NCI-H460 (cell line): ENCODE data around the gene CLHC1. TPM values are rescaled to one million over a fixed set of nuclear protein-coding genes. Genes with fewer than 3 reads are reported as not detected.
"Not testable (repeated sequence)": the region's sequence is repeated elsewhere in the genome, so short reads cannot be mapped to it uniquely, and the experiment has no call there.

Source experiments
- DNase-seq: peaks from one replicate; pipeline ENCODE4 v3.0.0-alpha.2; 2016; ENCODE audit warnings: low read depth; ENCODE audit errors: extremely low read depth
- polyA plus RNA-seq: library from polyadenylated mRNA; depleted of rRNA; stranded (reverse); fragments of >200 nt; gene quantifications from 2 replicates; pipeline ENCODE4 v1.2.3, GENCODE V29; 2014; cell fraction: nucleus; rRNA removed
- total RNA-seq: library from RNA; depleted of rRNA; stranded (reverse); fragments of >200 nt; shearing (Covaris generic); gene quantifications from 2 replicates; pipeline ENCODE4 v1.2.3, GENCODE V29; 2014; rRNA removed

Gene CLHC1
- total RNA-seq = 9.7 and 10.8 TPM in 2 replicates
- polyA plus RNA-seq = 12.3 and 51.4 TPM in 2 replicates

- peak; percentile 90 for DNase-seq
Measured at GRCh38 chr2:55232084-55232862, at the start of gene CLHC1, which contains the start of gene RPS27A. Gene CLHC1, minus strand, starts transcription at chr2:55232293. Its CDS starts 9,882 bp downstream, at chr2:55222411. Gene RPS27A, plus strand, starts transcription at chr2:55232688. Its CDS starts 137 bp downstream, at chr2:55232825.

GRCh38 chr2:55280851-55281546 lies 48.9 kb upstream of the CLHC1 start:
- not testable (repeated sequence) for DNase-seq

GRCh38 chr2:55279859-55280424 lies 47.8 kb upstream of the CLHC1 start:
- DNase-seq = not testable (repeated sequence)

- DNase-seq = not testable (repeated sequence)
Measured at GRCh38 chr2:55279214-55279835, 47.2 kb upstream of the CLHC1 start.

- DNase-seq = no peak
Measured at GRCh38 chr2:55277310-55277709, 45.2 kb upstream of the CLHC1 start.

GRCh38 chr2:55274346-55274745 lies 42.3 kb upstream of the CLHC1 start:
- DNase-seq = not testable (repeated sequence)

- no peak for DNase-seq
Measured at GRCh38 chr2:55269645-55269990, 37.5 kb upstream of the CLHC1 start.

- peak; percentile 94 for DNase-seq
Measured at GRCh38 chr2:55268907-55269644, 37.0 kb upstream of the CLHC1 start, which contains the start of gene MTIF2. Gene MTIF2, minus strand, starts transcription at chr2:55269231. Its CDS starts 5,373 bp downstream, at chr2:55263858.

- DNase-seq = no peak
Measured at GRCh38 chr2:55268288-55268906, 36.3 kb upstream of the CLHC1 start.

- DNase-seq = not testable (repeated sequence)
Measured at GRCh38 chr2:55259586-55259985, 27.5 kb upstream of the CLHC1 start.

GRCh38 chr2:55252832-55253231 lies 20.7 kb upstream of the CLHC1 start:
- no peak for DNase-seq

- DNase-seq = no peak
Measured at GRCh38 chr2:55247025-55247424, 14.9 kb upstream of the CLHC1 start.

- no peak for DNase-seq
Measured at GRCh38 chr2:55245411-55245810, 13.3 kb upstream of the CLHC1 start.

GRCh38 chr2:55242617-55243016 lies 10.5 kb upstream of the CLHC1 start:
- no peak for DNase-seq

- not testable (repeated sequence) for DNase-seq
Measured at GRCh38 chr2:55241582-55241981, 9.5 kb upstream of the CLHC1 start.

- DNase-seq = no peak
Measured at GRCh38 chr2:55239656-55240222, 7.6 kb upstream of the CLHC1 start.

- DNase-seq = no peak
Measured at GRCh38 chr2:55236992-55237543, 5.0 kb upstream of the CLHC1 start.

GRCh38 chr2:55235724-55236538 lies 3.8 kb upstream of the CLHC1 start:
- DNase-seq = no peak
